ENCODE results near the gene PPP2R2D. TPM values are rescaled to one million over a fixed set of nuclear protein-coding genes. Genes with fewer than 3 reads are reported as not detected.
A peak's percentile ranks its signal among the peaks of the same experiment; 100 is the strongest.

The PPP2R2D gene
- total RNA-seq, 2 donors from 2014 or later: 27.0 to 47.4 TPM

DNA sequence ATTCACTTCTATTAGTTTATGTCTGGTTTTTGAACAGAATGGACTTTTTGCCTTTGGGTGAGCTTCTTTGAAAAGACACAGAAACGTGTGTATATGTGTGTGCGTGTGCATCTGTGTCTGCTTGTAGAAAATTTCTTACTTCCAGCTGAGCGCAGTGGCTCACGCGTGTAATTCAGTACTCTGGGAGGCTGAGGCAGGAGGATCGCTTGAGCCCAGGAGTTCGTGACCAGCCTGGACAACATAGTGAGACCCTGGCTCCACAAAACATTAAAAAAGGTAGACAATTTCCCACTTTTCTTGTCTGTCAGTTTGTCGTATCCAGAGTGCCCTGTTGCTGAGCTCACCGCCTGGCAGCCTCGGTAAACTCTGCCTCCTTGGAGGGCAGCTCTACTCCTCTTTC lies 25.4 kb downstream of the PPP2R2D start:
- peaks cover 69% of the 10 kb centered on the region in 2 donors for H3K4me1 Mint-ChIP-seq (ENCODE audit: low read depth in 2 of 2)
- H3K27ac Mint-ChIP-seq: peak overlapping the region in 1 of 2 donors; percentile 72

DNA sequence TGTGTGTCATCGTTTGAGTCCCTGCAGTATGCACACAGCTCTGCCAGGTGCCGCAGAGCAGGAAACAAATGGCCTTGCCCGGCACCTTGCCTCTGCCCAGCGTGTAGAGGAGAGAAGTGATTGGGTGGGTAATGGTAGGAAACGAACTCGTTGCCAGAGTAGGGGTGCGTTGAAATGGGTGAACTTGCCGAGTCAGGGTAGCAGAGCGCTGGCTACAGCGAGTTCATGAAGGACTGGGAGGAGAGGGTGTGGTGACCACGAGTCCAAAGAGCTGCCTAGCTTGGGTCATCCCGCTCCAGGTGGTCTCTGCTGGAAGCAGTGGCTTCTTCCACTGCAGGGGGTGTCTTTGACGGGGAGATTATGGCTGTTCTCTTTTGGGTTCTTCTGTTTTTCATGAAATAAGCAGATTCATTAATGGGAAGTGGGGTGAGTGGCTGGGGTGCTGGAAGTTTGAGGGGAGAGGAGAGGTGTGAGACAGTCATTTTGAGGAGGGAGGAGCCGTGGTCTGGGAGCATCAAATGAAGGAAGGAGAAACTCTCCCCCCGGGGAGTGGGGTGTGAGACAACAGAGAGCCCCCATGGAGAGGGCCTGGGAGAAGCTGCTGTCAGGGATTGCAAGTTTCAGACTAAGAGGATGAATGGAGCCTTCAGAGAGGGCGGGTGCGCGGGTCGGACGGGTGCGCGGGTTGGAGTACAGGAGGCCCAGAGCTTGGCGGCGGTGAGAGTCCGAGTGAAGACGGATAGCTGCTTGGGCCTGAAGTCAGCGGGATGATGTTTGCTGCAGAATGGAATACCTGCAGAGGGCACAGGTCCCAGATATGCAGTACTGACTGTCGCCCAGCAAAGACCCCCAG lies 26.2 kb downstream of the PPP2R2D start:
- no peaks in the 10 kb centered on the region for H3K27me3 Mint-ChIP-seq
- no peaks in the 10 kb centered on the region for H3K9me3 Mint-ChIP-seq
- peak overlapping the region in 1 of 2 donors; percentile 72 for H3K27ac Mint-ChIP-seq
- ATAC-seq: no peak
- peaks cover 12% of the 10 kb centered on the region for H3K36me3 Mint-ChIP-seq
- peak overlapping the region; percentile 10 for H3K4me3 Mint-ChIP-seq
- no peak for DNase-seq (ENCODE audit: low spot score)
- H3K4me1 Mint-ChIP-seq (ENCODE audit: low read depth in 2 of 2): peaks cover 64 to 65% of the 10 kb centered on the region in 2 donors

More for the DNA sequence above, 25.4 kb downstream of the PPP2R2D start:
- DNase-seq (ENCODE audit: low spot score) (no peak), ATAC-seq (no peak)
- Mint-ChIP-seq H3K27me3 (no peaks in the 10 kb centered on the region), H3K36me3 (peaks cover 12% of the 10 kb centered on the region), H3K4me3 (no peak overlapping the region), H3K9me3 (no peaks in the 10 kb centered on the region)

DNA sequence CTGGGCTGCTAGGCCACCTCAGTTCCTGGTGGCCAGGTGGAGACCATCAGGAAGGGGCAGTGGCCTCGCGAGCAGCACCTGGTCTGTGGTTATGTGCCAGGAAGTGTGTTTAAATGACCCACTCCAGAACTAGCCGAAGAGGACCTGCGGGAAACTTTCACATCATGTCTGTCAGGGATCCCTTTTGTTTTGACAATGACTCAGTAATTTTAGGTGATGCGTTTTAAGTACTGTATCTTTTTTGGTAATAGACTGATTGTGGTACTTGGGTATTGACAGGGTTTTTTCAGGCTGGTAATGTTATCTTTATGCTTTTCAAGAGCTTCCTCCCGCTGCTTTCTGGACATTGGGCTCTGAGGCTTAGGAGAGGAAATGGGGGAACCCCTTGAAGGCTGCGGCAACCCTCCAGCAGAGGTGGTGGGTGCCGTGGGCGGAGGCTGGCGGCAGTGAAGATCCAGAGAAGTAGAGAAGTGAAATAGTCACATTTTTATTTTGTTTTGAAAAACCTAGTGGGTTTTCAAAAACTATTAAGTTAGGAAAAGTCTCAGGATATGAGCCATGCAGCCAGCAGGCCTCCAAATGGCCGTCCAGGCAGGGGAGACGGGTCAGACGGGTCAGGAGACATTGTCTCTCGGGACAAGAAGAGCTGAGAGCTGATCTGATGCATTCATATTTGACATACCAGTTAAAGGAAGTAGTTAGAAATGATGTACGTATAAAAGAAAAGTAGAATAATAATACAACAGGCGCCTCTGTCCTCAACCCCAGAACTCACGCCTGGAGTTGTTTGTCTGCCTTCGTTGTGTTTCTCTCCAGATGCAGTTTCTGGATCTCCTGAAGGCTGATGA lies 27.7 kb downstream of the PPP2R2D start:
- H3K27me3 Mint-ChIP-seq: no peaks in the 10 kb centered on the region
- DNase-seq (ENCODE audit: low spot score): peak; percentile 85
- ATAC-seq: peak; percentile 87 to 93
- peaks cover 59 to 60% of the 10 kb centered on the region in 2 donors for H3K4me1 Mint-ChIP-seq (ENCODE audit: low read depth in 2 of 2)
- peaks cover 12% of the 10 kb centered on the region for H3K36me3 Mint-ChIP-seq
- no peaks in the 10 kb centered on the region for H3K9me3 Mint-ChIP-seq
- H3K27ac Mint-ChIP-seq: peak overlapping the region; percentile 50 to 81
- peak overlapping the region; percentile 71 for H3K4me3 Mint-ChIP-seq

DNA sequence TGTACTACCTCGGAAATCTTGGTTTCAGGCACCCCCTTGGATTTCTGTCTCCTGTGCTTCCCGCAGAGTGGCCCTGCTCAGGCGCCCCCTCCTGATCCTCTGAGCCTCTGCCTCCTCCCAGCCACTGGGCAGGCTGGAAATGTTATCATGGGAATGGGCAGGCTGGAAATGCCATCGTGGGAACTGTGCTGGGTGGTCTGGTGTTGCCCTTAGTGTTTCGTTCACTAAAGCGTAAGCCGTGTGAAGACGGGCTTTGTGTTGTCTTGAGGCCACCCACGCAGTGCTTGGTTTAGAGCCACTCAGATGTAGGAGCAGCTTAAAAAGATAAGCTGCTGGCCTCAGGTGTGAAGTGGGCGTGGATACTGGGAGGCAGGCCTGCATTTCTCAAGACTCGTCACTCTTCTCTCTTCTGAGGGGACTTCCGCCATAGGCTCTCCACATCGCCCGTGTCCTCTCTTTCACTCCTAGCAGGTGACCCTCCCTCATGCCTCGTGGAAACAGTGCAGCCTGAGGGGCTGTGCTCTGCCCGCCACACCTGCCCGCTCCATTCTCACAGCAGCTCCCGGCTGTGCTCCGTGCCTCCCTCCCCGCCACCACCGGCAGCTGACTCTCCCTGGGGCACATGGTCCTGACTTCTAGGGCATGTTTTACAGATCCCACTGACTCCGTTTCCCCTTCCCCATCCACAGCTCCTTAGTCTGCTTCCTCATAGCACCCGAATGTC lies 28.5 kb downstream of the PPP2R2D start:
- DNase-seq (ENCODE audit: low spot score) (no peak), ATAC-seq (no peak)
- Mint-ChIP-seq H3K4me1 (ENCODE audit: low read depth in 2 of 2) (peaks cover 61% of the 10 kb centered on the region in 2 donors), H3K4me3 (peak overlapping the region; percentile 53), H3K36me3 (peaks cover 12% of the 10 kb centered on the region), H3K9me3 (no peaks in the 10 kb centered on the region), H3K27me3 (no peaks in the 10 kb centered on the region), H3K27ac (peak overlapping the region; percentile 42 to 54)

DNA sequence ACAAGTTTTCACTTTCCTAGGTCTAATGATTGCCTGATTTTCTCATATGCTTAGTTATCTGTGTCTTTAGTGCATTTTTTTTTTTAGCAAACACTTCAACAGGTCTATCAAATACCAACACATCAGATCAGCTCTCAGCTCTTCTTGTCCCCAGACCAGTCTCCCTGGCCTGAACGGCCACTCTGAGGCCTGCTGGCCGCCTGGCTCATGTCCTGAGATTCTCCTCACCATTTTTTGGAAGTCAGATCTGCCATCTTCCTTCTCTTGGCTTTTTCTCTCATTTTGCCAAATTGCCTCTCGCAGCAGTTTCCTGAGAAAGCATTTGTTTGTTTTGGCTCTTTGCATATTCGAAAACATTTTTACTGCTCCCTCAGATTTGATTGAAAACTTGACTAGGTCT lies 29.3 kb downstream of the PPP2R2D start:
- Mint-ChIP-seq H3K4me3 (peak overlapping the region; percentile 53), H3K27me3 (no peaks in the 10 kb centered on the region), H3K27ac (peak overlapping the region in 1 of 2 donors; percentile 42), H3K9me3 (no peaks in the 10 kb centered on the region), H3K4me1 (ENCODE audit: low read depth in 2 of 2) (peaks cover 59 to 63% of the 10 kb centered on the region in 2 donors), H3K36me3 (peaks cover 8% of the 10 kb centered on the region)
- no peak for DNase-seq (ENCODE audit: low spot score)
- no peak for ATAC-seq

DNA sequence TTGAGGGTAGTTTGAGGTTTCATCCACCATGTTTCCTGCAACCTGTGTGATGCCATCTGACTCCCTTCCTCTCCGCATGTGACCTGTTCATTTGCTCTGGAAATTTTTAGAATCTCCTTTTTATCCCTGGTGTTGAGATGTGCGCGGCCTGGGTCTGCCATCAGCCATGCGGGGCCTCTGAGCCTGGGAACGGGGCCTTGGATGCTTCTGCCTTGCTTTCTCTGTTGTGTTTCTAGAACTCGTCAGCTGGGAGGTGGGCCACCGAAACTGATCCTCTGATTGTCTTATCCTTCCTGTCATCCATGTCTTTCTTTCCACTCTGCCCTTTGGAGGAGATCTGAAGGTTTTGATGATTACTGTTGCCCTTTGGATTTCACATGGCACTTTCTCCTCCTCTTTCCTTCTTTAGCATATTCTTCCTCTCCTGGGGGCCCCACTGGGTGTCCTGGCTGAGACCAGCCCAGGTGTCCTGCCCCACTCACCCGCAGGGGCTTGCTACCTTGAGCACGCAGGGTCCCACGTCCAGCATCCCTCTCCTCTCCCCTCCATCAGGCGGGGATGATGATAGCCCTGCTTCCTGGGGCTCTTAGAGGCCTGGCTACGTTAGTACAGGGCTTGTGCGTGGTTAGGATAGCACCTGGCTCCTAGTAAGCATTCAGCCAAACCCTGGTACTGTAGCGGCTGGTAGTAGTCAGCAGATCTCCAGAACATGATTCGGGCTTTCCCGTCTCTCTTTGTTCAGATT lies 29.9 kb downstream of the PPP2R2D start:
- H3K9me3 Mint-ChIP-seq: no peaks in the 10 kb centered on the region
- no peaks in the 10 kb centered on the region for H3K27me3 Mint-ChIP-seq
- peaks cover 54 to 59% of the 10 kb centered on the region in 2 donors for H3K4me1 Mint-ChIP-seq (ENCODE audit: low read depth in 2 of 2)
- no peak for ATAC-seq
- H3K27ac Mint-ChIP-seq: peak overlapping the region in 1 of 2 donors; percentile 22
- peaks cover 5% of the 10 kb centered on the region for H3K36me3 Mint-ChIP-seq
- no peak overlapping the region for H3K4me3 Mint-ChIP-seq
- DNase-seq (ENCODE audit: low spot score): no peak

DNA sequence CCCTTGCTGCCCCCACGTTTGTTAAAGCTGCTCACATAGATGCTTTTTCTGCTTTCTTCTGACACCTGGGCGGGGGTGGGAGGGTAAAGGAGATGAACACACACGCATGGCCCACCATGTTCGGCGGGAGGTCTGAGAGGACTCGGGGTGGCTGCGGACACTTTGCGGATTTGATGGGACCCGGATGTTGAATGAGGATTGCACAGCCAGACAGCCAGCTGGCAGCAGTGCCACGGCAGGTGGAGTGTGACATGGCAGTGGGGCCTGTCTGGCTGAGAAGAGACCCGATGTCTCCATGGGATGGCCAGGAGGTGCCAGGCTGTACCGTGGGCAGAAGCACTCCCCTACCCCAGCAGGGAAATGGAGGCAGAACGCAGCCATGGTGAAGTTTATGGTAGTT lies 31.2 kb downstream of the PPP2R2D start:
- Mint-ChIP-seq H3K36me3 (peaks cover 5% of the 10 kb centered on the region), H3K9me3 (no peaks in the 10 kb centered on the region), H3K27ac (no peak overlapping the region), H3K27me3 (no peaks in the 10 kb centered on the region), H3K4me3 (no peak overlapping the region), H3K4me1 (ENCODE audit: low read depth in 2 of 2) (peaks cover 48 to 54% of the 10 kb centered on the region in 2 donors)
- ATAC-seq: no peak
- DNase-seq (ENCODE audit: low spot score): no peak

DNA sequence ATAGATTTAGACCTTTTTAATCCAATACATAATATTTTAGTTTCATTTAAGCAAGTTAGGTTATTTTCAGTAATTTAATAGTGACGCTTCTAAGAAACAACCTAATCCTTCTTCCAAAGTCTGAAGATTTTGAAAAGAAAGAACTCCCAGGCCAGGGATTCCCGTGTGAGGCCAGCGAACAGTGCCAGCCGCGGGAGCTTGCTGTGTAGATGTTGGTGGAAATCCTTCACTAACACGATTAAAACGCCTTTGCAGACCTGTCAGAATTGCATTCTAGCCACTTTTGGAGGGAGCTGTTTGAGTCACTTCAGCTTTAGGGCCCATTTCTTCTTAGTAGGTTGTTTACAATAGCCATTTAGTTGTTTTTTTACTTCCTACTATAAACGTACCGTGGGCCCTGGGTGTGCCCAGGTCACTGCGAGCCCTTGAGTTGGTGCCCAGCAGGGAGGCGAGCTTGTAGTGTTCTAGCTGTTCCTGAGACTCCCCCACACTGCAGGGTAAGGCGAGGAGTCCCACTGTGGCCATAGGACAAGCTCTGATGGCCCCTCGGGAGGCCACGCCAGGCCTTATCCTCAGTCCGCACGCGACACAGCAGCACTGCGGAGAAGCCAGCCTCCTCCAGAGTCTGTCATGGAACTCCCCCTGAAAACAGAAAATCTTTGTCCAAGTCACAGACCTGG lies 32.3 kb downstream of the PPP2R2D start:
- ATAC-seq (no peak), DNase-seq (ENCODE audit: low spot score) (no peak)
- H3K27me3 Mint-ChIP-seq: no peaks in the 10 kb centered on the region
- no peaks in the 10 kb centered on the region for H3K9me3 Mint-ChIP-seq
- no peak overlapping the region for H3K27ac Mint-ChIP-seq
- peaks cover 37 to 44% of the 10 kb centered on the region in 2 donors for H3K4me1 Mint-ChIP-seq (ENCODE audit: low read depth in 2 of 2)
- no peak overlapping the region for H3K4me3 Mint-ChIP-seq
- peaks cover 5% of the 10 kb centered on the region for H3K36me3 Mint-ChIP-seq

DNA sequence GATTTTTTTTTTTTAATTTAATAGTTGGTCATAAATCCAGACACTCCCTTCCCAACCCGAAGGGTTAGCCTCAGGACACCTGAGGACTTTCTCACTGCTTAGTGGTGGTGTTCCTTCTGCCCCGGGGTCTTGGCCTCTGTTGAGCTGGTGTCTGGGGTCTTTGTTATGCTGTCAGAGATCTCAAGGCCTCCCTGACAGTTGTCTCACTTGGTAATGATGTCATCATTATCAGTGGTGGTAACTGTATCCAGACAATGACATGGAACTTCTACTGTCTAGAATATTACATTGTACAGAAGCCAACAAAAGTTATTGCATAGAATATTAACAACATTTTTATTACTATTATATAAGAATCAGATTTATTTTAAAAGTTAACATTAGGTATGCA lies 32.9 kb downstream of the PPP2R2D start:
- Mint-ChIP-seq H3K27ac (no peak overlapping the region), H3K27me3 (no peaks in the 10 kb centered on the region), H3K36me3 (peaks cover 5% of the 10 kb centered on the region), H3K4me1 (ENCODE audit: low read depth in 2 of 2) (peaks cover 31 to 38% of the 10 kb centered on the region in 2 donors), H3K4me3 (no peak overlapping the region), H3K9me3 (no peaks in the 10 kb centered on the region)
- DNase-seq (ENCODE audit: low spot score) (no peak), ATAC-seq (no peak)

DNA sequence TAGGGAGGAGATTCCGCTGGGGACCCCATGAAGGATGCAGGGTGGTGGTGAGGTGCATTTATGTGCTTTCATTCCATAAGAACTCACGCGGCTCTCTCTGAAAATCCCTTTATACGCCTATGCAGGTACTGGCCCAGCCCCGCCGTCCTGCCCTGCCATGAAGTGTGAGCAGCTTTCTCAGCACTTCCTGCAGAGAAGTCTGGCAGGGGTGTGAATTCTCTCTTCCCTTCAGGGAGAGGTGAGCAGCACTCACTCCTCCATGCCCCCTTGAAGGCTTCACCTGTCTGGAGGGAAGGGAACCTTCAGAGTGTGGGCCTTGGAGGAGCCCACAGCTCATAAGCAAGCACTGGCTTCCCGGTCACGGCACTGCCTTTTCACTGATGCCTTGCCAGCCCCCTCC lies 34.0 kb downstream of the PPP2R2D start:
- no peak overlapping the region for H3K27ac Mint-ChIP-seq
- H3K27me3 Mint-ChIP-seq: no peaks in the 10 kb centered on the region
- H3K4me3 Mint-ChIP-seq: no peak overlapping the region
- DNase-seq (ENCODE audit: low spot score): no peak
- ATAC-seq: no peak
- peaks cover 4% of the 10 kb centered on the region for H3K36me3 Mint-ChIP-seq
- H3K4me1 Mint-ChIP-seq (ENCODE audit: low read depth in 2 of 2): peaks cover 22 to 28% of the 10 kb centered on the region in 2 donors
- H3K9me3 Mint-ChIP-seq: no peaks in the 10 kb centered on the region

DNA sequence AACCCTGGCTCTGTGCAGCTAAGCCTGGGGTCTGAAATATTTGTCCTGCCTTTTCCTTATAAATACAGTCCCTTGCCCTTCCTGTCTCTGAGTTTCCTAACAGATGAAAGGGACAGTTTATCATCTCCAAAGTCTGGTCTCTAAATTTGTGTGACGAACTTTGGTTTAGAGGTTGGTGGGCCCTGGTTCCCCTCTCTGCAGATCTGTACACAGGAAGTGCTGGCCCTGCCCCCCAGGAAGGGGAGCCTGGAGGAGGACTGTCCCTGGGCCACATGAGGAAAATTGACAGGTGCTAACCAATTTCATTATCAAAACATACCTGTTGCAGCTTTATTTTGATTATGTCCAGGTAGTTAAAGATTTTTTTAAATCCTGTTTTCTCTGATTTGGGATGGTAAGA lies 34.5 kb downstream of the PPP2R2D start:
- DNase-seq (ENCODE audit: low spot score) (no peak), ATAC-seq (no peak)
- no peaks in the 10 kb centered on the region for H3K9me3 Mint-ChIP-seq
- H3K27me3 Mint-ChIP-seq: no peaks in the 10 kb centered on the region
- H3K4me3 Mint-ChIP-seq: no peak overlapping the region
- H3K4me1 Mint-ChIP-seq (ENCODE audit: low read depth in 2 of 2): peaks cover 17 to 23% of the 10 kb centered on the region in 2 donors
- no peak overlapping the region for H3K27ac Mint-ChIP-seq
- H3K36me3 Mint-ChIP-seq: no peaks in the 10 kb centered on the region

DNA sequence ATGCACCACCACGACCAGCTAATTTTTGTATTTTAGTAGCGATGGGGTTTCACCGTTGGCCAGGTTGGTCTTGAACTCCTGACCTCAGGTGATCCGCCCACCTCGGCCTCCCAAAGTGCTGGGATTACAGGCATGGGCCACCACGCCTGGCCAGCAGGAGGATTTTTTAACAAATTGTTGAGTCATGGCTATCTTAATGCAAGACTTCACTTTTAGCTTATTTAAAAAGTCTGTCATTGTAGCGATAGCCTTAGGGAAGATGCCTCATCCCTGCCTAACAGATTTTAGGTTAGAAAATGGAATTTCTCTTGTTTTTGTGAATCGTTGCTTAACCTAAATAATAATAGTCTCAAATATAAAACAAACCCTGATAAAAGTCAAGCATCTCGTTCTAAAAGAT lies 35.5 kb downstream of the PPP2R2D start:
- Mint-ChIP-seq H3K9me3 (no peaks in the 10 kb centered on the region), H3K36me3 (peaks cover 6% of the 10 kb centered on the region)

More for the DNA sequence above, 35.5 kb downstream of the PPP2R2D start:
- peaks cover 6 to 15% of the 10 kb centered on the region in 2 donors for H3K4me1 Mint-ChIP-seq (ENCODE audit: low read depth in 2 of 2)
- DNase-seq (ENCODE audit: low spot score) (no peak), ATAC-seq (no peak)
- no peak overlapping the region for H3K4me3 Mint-ChIP-seq
- no peak overlapping the region for H3K27ac Mint-ChIP-seq
- no peaks in the 10 kb centered on the region for H3K27me3 Mint-ChIP-seq

All from natural killer cell treated with Interleukin-12 subunit alpha and Interleukin-12 subunit beta and Interleukin-15 and Interleukin-18, amount 100 ng/mL, for 72 hours (primary cell).